H7 (cell line): ENCODE data around the gene LAMA3. TPM values are rescaled to one million over a fixed set of nuclear protein-coding genes. Genes with fewer than 3 reads are reported as not detected.
"Not testable (repeated sequence)": the region's sequence is repeated elsewhere in the genome, so short reads cannot be mapped to it uniquely, and the experiment has no call there.

Source experiments
- DNase-seq: peaks from one replicate; pipeline ENCODE4 v3.0.0; 2012
- H3K27me3 ChIP-seq: 2 replicates; pipeline ENCODE4 v1.6.0; 2011; ENCODE audit warnings: mild to moderate bottlenecking, low read length; ENCODE audit not compliant: control insufficient read depth, insufficient read depth
- H3K36me3 ChIP-seq: replicated peaks from 2 replicates; pipeline ENCODE4 v1.5.1; 2011; ENCODE audit warnings: low read length; ENCODE audit not compliant: control insufficient read depth, insufficient read depth
- H3K4me3 ChIP-seq: 2 replicates; pipeline ENCODE4 v1.5.1; 2011; ENCODE audit warnings: low read depth, mild to moderate bottlenecking, control low read depth, low read length, moderate library complexity; ENCODE audit not compliant: insufficient read depth
- total RNA-seq: library from RNA; depleted of rRNA; stranded (reverse); fragments of >200 nt; shearing (Covaris generic); gene quantifications from 2 replicates; pipeline ENCODE4 v1.2.3, GENCODE V29; 2014

The LAMA3 gene
- total RNA-seq, 1 experiment from 2014 or later, result 0.21 TPM

DNA sequence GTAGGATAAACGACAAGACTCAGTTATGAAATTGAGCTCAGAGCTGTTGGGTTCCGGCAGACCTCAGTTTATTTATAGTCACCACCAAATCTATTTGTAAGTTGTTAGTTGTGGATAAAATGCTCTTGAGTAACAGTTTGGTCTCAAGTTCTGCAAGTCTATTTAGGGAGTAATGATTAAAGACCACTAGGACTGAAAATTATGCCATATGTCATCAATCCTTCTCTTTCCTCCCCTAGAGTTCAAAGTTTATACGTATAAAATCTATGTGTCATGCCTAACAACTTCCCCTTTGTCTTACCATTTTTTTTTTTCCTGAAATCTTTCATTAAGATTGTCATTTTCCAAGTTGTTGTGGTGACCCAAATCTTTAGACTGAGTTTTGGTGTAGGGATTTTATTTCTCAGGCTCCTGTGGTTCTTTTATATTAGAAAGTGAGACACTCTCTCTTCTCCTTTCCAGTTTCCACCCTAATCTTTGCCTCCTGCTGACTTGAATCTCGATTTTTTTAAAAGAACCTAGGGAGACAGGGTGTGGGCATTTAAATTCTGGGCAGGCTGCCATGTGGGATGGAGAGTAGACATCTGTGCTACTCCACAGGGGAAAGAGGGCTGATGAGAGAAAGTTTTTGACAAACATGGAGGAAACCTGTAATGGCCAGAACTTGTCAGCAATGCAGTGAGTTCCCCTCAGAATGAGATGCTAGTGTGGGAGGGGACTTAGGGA is 51.0 kb downstream of the LAMA3 start:
- no peak overlapping the region for H3K4me3 ChIP-seq
- no peaks in the 10 kb centered on the region for H3K36me3 ChIP-seq
- no peak for DNase-seq
- no peaks in the 10 kb centered on the region for H3K27me3 ChIP-seq

GRCh38 chr18:23741967-23742366 is 52.7 kb downstream of the LAMA3 start:
- H3K4me3 ChIP-seq, DNase-seq, H3K36me3 ChIP-seq, H3K27me3 ChIP-seq: not testable (repeated sequence)

GRCh38 chr18:23743733-23744333 is 54.6 kb downstream of the LAMA3 start:
- Histone ChIP-seq H3K27me3 (no peaks in the 10 kb centered on the region), H3K4me3 (no peak overlapping the region), H3K36me3 (no peaks in the 10 kb centered on the region)
- no peak for DNase-seq

DNA sequence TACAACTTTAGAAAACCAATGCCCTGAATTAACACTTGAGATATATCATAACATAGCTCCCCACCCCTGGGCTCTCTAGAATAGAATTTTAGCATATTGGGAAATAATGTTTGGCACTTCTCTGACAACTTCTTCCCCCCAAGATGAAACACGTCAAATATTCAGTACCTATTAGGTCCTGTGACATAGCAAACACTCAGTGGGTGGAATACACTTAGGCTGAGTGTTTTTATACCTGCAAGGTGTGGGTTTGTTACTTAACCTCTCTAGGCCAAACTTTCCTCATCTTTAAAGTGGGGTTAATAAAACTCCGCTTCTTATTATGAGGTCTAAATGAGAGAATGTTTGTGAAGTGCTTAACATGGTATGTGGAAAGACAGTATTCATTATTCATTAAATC is 56.1 kb downstream of the LAMA3 start:
- no peak for DNase-seq
- no peaks in the 10 kb centered on the region for H3K36me3 ChIP-seq
- H3K4me3 ChIP-seq, result no peak overlapping the region
- no peaks in the 10 kb centered on the region for H3K27me3 ChIP-seq

DNA sequence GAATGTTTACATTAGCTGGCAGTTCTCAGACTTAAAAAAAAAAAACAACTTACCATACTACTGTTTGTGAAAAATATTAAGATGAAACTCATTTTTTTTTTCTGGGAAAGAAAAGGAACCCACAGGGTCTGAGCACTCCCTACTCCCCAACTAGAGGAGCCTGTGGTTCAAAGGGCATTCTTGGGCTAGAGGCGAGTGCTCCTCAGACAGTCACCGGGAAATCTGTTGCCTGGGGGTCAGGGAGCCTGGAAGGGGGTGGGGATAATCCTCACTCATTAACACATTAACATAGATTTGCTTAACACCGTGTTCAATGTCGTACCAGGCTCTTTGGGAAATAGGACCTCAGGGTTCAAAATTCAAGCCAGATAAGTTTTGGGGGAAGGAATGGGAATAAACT is 57.6 kb downstream of the LAMA3 start:
- Histone ChIP-seq H3K27me3 (no peaks in the 10 kb centered on the region), H3K4me3 (no peak overlapping the region), H3K36me3 (no peaks in the 10 kb centered on the region)
- DNase-seq, result no peak

- no peak for DNase-seq
- Histone ChIP-seq H3K36me3 (no peaks in the 10 kb centered on the region), H3K27me3 (no peaks in the 10 kb centered on the region), H3K4me3 (no peak overlapping the region)
These were observed 63.1 kb downstream of the LAMA3 start for GRCh38 chr18:23752363-23752762.

DNA sequence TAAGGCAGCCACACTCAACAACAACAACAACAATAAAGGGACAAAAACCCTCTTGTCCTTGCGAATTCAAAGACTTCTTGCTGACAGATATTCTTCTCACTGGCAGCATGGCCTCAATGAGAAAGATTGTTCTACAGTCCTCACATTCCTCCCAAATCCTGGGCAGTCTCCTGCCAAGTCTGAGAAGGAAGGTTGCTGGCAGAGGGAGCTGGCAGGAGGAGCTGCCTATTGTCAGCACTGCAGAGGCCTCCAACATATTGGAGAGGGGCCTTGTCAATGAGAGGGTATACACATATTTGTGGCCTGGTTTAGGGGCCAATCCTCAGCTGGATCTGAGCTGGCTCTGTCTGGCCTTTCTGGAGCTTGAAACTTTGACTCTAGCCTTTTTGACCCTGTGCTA is 63.5 kb downstream of the LAMA3 start:
- no peaks in the 10 kb centered on the region for H3K36me3 ChIP-seq
- no peak for DNase-seq

DNA sequence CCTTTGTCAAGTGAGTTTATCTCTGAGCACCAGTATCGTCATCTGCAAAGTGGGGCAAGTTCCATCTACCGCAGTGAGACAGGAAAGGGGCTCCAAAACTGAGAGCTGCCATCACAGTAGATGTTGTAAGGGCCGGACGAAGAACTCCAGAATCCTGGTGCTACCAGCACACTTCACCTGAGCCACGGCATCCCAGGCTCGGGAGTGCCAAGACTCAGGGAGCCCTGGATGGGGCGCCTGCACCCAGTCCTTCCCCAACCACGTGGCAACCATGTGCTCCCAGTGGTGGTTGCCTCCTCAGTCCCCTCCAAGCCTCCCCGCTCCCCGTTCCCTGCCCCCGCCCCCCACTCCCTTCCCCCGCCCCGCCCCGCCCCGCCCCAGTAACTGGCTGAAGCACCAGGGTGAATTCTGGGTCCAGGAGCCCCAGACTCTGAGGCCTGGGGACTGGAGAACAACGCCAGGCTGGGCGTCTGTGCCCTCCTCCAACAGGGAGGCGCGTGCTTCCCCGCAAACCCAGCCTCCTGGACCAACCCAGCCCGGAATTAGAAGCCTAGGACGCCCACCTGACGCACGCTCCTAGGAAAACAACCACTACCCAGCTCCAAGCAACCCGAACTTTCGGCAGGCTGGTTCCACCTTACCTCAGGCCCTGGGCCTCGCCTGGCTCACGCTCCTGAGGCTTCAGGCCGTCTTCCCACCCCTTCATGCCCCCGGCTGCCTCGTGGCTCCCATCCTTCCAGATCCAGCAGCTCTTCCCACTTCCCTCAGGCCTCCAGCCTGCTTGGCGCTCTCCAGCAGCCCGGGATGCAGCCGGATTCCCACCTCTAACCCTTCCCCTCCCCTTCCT is 67.6 kb downstream of the LAMA3 start:
- Histone ChIP-seq H3K36me3 (no peaks in the 10 kb centered on the region), H3K27me3 (no peaks in the 10 kb centered on the region), H3K4me3 (peak overlapping the region; percentile 16)
- peak; percentile 71 for DNase-seq

More for the DNA sequence above, 63.5 kb downstream of the LAMA3 start:
- Histone ChIP-seq H3K27me3 (no peaks in the 10 kb centered on the region), H3K4me3 (no peak overlapping the region)

DNA sequence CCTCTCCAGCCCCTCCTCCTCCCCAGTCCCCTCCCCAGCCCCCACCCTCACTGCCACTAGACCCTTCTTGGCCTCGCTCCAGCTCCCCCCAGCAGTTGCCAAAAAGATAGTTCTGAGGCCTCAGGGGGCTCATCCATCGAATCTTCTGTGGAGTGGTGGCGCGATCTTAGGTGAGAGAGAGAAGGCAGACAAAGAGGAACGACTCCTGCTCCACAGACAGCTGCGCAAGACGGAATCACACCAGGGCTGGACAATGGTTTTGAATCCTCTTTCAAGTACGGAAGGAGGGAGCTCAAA is 68.1 kb downstream of the LAMA3 start:
- no peaks in the 10 kb centered on the region for H3K36me3 ChIP-seq
- H3K27me3 ChIP-seq, result no peaks in the 10 kb centered on the region
- H3K4me3 ChIP-seq, result no peak overlapping the region; the same call in 1 of the 2 replicates
- no peak for DNase-seq

DNA sequence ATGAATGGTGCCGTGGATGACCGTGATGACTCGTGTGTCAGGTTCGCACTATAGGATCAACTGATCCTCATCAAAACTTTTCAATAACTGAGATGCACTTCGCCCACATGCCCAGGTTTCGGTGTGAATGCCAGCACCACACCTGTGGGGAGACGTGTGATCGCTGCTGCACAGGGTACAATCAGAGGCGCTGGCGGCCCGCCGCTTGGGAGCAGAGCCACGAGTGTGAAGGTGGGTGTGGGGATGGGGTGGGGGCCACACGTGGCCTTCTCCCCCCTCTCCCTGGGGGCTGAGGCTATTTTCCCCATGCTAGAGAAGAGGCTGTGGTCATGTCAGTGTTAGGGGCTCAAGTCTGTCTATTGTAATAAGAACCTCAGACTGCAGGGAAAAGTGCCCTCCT is 69.0 kb downstream of the LAMA3 start:
- Histone ChIP-seq H3K4me3 (no peak overlapping the region), H3K27me3 (no peaks in the 10 kb centered on the region), H3K36me3 (no peaks in the 10 kb centered on the region)
- DNase-seq, result no peak

GRCh38 chr18:23761941-23762340 is 72.7 kb downstream of the LAMA3 start:
- H3K36me3 ChIP-seq, result no peaks in the 10 kb centered on the region
- no peak overlapping the region for H3K4me3 ChIP-seq
- DNase-seq, result no peak
- H3K27me3 ChIP-seq, result no peaks in the 10 kb centered on the region

GRCh38 chr18:23763343-23763742 is 74.1 kb downstream of the LAMA3 start:
- DNase-seq, result no peak
- Histone ChIP-seq H3K36me3 (no peaks in the 10 kb centered on the region), H3K4me3 (no peak overlapping the region), H3K27me3 (no peaks in the 10 kb centered on the region)

GRCh38 chr18:23765931-23766330 is 76.7 kb downstream of the LAMA3 start:
- Histone ChIP-seq H3K36me3 (no peaks in the 10 kb centered on the region), H3K4me3 (no peak overlapping the region), H3K27me3 (no peaks in the 10 kb centered on the region)
- no peak for DNase-seq

- DNase-seq, result no peak
- Histone ChIP-seq H3K4me3 (no peak overlapping the region), H3K36me3 (no peaks in the 10 kb centered on the region), H3K27me3 (no peaks in the 10 kb centered on the region)
These were observed 83.2 kb downstream of the LAMA3 start for GRCh38 chr18:23772327-23773024.
